ENCODE data around the gene CRPPA.

The CRPPA gene

GRCh38 chr7:16422917-16423316 is 1.6 kb upstream of the CRPPA start:
- DNase-seq (ENCODE audit: low spot score), result no peak

GRCh38 chr7:16422103-16422435 is 731 bp upstream of the CRPPA start:
- no peak for DNase-seq (ENCODE audit: low spot score)

GRCh38 chr7:16420649-16421332 is 547 bp downstream of the CRPPA start:
- peak; percentile 88 for DNase-seq (ENCODE audit: low spot score)

GRCh38 chr7:16420329-16420648 is 1.0 kb downstream of the CRPPA start:
- no peak for DNase-seq (ENCODE audit: low spot score)

- no peak for DNase-seq (ENCODE audit: low spot score)
Observed at GRCh38 chr7:16419859-16420258, 1.5 kb downstream of the CRPPA start.

- DNase-seq (ENCODE audit: low spot score), result no peak
Observed at GRCh38 chr7:16419126-16419525, 2.2 kb downstream of the CRPPA start.

GRCh38 chr7:16417906-16418305 is 3.4 kb downstream of the CRPPA start:
- no peak for DNase-seq (ENCODE audit: low spot score)

- no peak for DNase-seq (ENCODE audit: low spot score)
Observed at GRCh38 chr7:16416289-16417282, 4.8 kb downstream of the CRPPA start.

GRCh38 chr7:16412274-16413254 is 8.8 kb downstream of the CRPPA start:
- no peak for DNase-seq (ENCODE audit: low spot score)

GRCh38 chr7:16411391-16411790 is 9.9 kb downstream of the CRPPA start:
- DNase-seq (ENCODE audit: low spot score), result no peak

- DNase-seq (ENCODE audit: low spot score), result peak; percentile 85
Observed at GRCh38 chr7:16409777-16410176, 11.6 kb downstream of the CRPPA start.

GRCh38 chr7:16404636-16405035 is 16.7 kb downstream of the CRPPA start:
- DNase-seq (ENCODE audit: low spot score), result no peak

GRCh38 chr7:16403475-16403874 is 17.9 kb downstream of the CRPPA start:
- DNase-seq (ENCODE audit: low spot score), result no peak

- DNase-seq (ENCODE audit: low spot score), result no peak
Observed at GRCh38 chr7:16402940-16403339, 18.4 kb downstream of the CRPPA start.

GRCh38 chr7:16402091-16402490 is 19.2 kb downstream of the CRPPA start:
- DNase-seq (ENCODE audit: low spot score), result no peak

- DNase-seq (ENCODE audit: low spot score), result no peak
Observed at GRCh38 chr7:16400893-16401275, 20.5 kb downstream of the CRPPA start.

GRCh38 chr7:16399916-16400892 is 21.1 kb downstream of the CRPPA start:
- no peak for DNase-seq (ENCODE audit: low spot score)

- no peak for DNase-seq (ENCODE audit: low spot score)
Observed at GRCh38 chr7:16399265-16399831, 22.0 kb downstream of the CRPPA start.

GRCh38 chr7:16398146-16399017 is 23.0 kb downstream of the CRPPA start:
- DNase-seq (ENCODE audit: low spot score), result no peak
